Breast epithelium (tissue), 3 donors: ENCODE measurements around the gene SUPT16H.

Experiments used
- CTCF ChIP-seq, 3 donors: fragments of 450-650 bp; IDR thresholded peaks; one replicate each; pipeline ENCODE4 v1.5.1; 2016 to 2017; ENCODE audit warnings: antibody characterized with exemption in 3 of 3, mild to moderate bottlenecking in 3 of 3, moderate library complexity in 3 of 3
- POLR2A ChIP-seq: fragments of 450-650 bp; IDR thresholded peaks from one replicate; pipeline ENCODE4 v1.6.1; 2016; ENCODE audit warnings: antibody characterized with exemption, mild to moderate bottlenecking, moderate library complexity

DNA sequence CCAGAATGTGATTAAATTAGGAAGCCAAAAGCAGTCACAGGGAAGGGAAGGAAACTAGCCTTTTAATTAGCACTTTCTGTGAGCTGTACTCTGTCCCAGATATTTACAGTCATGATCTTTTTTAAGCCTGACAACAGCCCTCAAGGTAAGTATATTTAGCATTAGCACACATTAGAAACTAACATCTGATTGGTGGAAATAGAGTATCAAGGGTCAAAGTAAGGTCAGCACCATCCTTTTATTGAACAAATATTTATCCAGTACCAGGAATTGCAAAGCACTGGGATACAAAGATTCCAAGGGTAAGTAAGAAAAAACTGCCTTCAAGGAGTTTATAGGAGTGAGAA is 75.7 kb downstream of the SUPT16H start:
- TF ChIP-seq CTCF (IDR thresholded peaks at IDR 0.05) (no peak), POLR2A (no peak)
